Activated T-helper 1 cell treated with Interleukin-2 at 50 U/mL for 16 hours (primary cell): ENCODE results near the gene M1AP.
A peak's percentile ranks its signal among the peaks of the same experiment; 100 is the strongest.
"Not testable (repeated sequence)": the region's sequence is repeated elsewhere in the genome, so short reads cannot be mapped to it uniquely, and the experiment has no call there.

ENCODE experiments used
- DNase-seq: peaks from one replicate; pipeline ENCODE4 v3.0.0-alpha.2; 2020; ENCODE audit warnings: low read depth

Gene M1AP

DNA sequence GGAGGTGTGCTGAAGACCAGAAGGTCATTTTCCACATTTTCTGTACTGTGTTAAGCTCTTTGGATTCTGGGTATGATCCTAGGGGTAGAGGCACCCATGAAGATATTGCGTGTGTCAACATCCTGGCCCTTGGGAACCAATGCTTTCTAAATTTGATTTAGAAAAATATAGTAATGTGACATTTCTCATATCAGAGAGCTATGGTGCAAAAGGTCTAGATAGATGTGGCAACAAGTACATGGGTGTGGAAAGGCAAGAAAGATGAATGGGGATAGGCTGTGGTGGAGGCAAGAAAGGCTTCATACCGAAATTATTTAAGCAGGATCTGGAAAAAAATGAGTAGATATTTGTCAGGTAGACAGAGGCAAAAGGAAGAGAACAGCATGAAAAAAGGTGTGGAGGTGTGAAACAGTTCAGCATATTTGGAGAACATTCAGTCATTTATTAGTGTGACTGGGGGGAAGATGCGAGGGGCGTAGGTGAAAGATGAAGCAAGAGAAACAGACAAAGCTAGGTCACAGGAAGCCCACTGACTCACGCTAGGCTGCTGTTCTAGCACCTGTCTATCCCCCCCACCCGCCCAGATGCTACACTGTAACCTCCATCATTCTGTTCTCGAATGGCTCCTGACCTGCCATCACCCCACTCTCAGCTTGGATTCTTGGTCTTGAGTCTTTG, 81.9 kb downstream of the M1AP start:
- no peak for DNase-seq

DNA sequence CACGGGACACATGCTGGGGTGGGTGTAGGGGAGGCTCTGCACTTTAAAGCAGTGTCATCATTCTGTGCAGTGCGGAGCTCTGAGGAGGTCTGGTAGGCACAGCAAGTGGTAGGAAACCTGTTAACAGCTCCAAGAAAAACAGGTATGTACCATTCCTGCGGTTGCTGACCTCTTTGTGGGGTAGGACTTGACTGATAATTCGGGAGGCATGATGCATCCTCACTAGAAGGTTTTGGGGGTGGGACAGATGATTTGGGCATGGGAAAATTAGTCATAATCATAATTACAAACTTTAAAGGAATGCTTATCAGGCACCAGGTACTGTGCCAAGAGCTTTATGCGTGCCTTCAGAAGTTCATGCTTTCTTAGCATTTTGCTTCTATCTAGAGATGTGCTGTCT, 83.9 kb downstream of the M1AP start:
- no peak for DNase-seq

DNA sequence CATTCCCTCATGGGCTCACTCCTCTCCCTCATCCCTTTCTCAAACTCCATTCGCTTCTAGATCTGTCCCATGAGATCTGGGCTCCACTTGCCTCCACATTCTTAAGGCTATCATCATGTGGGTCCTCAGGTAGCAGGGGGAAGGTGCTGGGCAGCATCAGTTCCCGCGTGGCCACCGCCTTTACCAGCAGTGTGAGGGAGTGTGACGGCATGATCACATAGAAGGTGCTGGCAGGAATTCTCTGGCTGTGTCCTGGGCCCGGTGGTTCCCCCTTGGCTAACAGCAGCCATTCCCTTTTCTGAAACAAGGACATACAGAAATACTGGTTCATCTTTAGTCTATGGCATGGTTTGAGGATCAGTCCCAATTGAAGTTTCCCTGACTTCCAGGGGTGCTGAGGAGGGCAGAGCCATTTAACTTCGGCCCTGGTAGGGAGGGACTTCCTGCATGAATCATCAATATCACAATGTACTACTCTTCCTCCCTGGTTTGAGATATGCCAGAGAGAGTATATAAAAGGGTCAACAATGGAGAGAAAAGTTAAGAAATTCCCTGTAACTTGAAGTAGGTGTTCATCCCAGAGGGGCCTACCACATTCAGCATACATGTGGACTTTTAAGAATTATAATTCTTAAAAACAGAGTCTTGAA, 85.9 kb downstream of the M1AP start:
- DNase-seq: no peak

DNA sequence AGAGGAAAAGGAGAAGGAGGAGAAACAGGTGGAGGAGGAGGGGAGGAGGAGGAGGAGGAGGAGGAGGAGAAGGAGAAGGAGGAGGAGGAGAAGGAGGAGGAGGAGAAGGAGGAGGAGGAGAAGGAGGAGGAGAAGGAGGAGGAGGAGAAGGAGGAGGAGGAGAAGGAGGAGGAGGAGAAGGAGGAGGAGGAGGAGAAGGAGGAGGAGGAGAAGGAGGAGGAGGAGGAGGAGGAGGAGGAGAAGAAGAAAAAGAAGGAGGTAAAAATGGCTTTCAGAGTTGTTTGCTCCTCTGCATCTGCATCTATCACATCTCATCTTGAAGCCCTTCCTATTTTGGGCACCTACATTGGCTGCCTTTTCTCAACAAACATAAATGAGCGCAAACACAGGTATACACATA, 87.1 kb downstream of the M1AP start:
- not testable (repeated sequence) for DNase-seq

DNA sequence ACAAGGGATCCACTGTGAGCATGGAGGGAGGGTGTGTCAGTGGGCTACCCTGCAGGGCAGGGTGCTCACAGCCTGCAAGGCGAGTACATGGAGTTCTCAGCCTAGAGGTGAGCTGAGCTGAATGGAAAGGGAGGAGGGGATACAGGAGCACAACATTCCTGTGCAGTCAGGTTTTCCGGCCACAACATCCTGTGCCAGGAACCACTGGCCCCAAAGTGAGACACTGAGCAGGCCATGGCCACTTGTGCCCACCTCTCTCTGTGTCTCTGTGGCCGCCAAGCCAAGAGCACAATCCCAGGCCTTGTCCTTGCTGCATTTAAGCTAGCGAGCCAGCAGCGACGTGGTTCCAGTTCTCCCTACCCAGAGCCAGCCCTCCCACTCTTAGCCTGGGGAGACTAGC, 87.5 kb downstream of the M1AP start:
- no peak for DNase-seq

DNA sequence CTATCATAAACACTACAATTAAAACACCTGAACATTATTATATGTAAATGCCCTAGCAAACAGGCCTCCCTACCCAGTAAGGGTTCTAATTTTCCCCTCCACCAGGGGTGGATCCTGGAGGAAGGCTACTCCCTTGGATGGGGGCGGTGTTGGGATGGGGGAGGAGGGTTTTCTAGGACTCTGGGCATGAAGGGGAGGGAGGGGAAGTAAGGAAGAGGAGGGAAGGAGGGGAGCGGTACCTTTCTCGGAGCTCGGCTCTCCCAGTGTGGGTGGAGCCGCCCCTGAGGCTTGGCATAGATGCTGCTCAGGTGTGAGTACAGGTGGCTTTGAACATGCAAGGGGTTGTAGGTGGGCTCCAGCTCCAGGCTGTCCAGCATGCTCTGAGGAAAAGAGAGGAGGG, 88.2 kb downstream of the M1AP start:
- no peak for DNase-seq

DNA sequence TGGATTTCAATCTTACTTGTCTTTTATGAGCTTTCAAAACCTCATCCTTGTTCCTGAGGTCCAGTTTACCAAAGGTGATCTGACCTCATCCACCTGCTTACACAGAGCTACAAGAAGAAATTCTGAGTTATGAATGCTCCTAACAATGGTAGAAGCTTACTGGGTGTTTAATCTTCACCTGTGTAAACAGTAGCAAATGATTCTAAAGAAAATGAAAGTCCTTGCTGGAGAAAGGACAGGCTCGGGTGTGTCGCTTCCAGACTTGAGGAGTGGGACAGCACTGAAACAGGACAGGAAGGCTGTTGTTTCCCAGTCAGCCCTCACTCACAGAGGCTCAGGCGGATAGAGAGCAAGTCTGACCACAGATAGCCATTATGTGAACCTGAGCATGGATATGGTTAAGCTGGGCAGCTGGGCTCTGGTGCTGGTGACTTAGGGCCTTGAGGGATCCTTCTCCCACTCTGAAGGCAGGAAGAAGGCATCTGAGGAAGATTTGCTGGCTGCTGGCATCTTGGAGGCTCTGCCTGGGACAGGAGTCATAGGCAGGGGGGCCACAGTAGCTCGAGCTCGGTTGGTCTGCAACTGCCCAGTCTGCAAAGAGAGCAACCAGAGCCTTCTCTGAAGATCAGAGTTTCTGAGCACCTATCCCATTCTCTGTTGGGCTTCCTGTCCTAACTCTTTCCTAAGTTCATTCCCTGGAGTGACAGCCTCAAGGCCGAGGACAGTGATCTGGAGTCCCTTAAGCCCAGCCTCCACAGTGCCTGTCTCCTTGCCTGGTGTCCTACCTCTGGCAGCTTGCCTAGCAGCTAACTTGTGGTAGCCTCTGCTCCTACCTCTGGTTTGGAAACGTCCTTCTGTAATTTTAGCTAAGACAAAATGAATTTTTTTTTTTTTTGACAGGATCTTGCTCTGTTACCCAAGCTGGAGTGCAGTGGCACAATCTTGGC, 89.6 kb downstream of the M1AP start:
- no peak for DNase-seq

DNA sequence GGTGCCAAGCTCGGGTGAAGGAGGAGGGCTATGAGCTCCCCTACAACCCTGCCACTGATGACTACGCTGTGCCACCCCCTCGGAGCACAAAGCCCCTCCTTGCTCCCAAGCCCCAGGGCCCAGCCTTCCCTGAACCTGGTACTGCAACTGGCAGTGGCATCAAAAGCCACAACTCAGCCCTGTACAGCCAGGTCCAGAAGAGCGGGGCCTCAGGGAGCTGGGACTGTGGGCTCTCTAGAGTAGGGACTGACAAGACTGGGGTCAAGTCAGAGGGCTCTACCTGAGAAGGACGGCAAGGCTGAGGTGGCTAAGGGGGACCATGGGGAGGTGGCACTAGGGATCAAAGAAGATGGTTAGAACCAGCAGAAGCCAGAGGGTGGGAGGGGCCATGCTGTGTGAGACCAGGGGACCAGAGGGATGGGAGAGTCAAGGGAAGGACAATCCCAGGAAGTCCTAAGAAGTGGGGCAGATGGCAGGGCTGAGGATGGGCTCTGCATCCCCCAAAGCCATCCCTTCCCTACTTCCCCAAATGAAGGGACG, 91.2 kb downstream of the M1AP start:
- DNase-seq: no peak

DNA sequence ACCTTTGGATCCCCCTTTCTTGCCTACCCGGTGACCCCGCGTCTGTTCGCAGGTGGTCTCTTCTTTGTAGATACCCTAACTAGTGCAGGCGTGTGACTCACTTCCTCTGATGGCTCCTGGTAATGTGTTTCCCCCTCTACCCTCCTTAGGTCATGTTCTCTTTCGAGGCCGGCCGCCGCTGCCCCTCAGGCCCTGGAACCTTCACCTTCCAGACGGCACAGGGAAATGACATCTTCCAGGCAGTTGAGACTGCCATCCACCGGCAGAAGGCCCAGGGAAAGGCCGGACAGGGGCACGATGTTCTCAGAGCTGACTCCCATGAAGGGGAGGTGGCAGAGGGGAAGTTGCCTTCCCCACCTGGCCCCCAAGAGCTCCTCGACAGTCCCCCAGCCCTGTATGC, 92.0 kb downstream of the M1AP start:
- no peak for DNase-seq

DNA sequence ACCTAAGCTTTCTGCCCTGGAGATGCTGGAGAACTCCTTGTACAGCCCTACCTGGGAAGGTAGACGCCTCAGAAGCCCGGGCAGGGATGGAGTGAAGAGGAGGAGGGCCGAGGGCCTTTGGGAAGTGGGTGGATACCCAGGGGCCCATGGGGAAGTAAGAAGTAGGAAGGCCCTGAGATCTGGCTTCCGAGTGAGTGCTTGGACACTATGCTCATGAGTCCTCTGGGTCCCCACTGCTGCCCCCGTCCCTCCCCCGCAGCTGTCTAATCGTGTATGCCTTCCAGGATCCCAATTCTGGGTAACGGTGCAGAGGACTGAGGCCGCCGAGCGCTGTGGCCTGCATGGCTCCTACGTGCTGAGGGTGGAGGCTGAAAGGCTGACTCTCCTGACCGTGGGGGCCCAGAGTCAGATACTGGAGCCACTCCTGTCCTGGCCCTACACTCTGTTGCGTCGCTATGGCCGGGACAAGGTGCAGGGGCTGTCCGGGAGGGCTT, 92.5 kb downstream of the M1AP start:
- DNase-seq: no peak

DNA sequence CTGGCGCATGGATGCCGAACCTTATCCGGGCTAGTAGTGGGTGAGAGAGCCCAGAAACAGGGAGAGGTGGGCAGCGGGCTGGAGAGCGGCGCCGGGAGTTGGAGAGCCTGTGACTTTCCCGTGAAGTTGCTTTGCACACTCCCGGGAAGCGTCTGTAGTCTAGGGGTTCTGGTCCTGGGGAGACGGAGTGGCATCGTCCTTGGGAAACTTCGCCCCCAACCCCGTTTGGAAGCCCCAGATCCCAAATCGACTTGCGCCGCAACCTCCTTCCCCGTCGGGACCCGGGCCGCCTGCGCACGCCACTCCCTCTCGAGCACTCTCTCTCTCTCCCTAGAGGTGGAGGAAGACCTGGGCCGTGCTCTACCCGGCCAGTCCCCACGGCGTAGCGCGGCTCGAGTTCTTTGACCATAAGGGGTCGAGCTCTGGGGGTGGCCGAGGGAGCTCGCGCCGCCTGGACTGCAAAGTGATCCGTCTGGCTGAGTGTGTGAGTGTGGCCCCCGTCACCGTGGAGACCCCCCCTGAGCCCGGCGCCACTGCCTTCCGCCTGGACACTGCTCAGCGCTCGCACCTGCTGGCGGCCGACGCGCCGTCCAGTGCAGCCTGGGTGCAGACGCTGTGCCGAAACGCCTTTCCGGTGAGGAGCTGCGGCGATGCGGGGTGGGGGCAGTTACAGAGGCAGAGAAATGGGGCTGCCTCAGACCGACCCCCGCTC, 93.2 kb downstream of the M1AP start:
- DNase-seq: no peak

DNA sequence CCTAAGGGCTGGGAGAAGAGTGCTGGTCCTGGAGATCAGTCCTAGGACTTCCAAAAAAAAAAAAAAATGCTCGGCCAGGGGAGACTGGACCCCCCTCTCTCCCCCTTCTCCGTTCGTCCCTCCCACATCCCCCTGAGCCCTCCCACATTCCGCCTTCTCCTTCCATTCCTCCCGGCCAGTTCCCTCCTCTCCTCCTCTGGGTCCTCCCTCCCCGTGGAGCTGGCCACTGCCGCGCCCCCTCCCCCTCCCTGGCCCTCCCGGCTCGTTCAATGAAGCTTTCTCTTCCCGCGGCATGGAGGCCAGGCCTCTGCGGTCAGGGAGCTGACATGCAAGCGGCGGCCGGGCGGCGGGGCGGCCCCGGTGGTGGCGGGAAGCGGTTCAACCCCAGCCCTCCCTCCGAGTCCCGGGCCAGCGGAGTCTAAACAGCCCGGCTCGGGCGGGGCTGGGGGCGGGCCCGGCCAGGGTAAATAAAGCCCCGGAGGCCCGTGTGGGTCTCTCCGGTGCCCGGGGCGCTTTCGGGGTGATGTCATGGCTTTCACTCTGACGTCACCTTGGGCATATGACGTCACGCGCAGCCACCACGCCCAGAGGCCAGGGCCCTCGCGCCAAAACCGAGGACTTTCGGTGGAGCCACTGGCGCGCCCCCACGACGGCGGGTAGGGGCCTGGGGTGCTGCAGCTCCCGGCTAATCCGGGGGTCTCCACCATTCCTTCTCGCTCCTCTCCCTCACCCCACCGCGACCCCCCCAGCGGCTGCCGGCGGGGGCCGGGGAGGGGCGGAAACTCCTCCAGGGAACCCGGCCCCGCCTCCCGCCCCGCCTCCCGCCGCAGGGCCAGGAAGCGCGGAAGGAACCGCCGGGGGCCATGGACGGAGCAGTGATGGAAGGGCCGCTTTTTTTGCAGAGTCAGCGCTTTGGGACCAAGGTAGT, 94.0 kb downstream of the M1AP start, which contains the start of the genes DOK1 and LOXL3:
Gene DOK1 (plus strand): TSS at position 829 of the 928 bp plus-strand sequence. CDS start 35 bp downstream, at position 864.
Gene LOXL3 (minus strand): TSS at position 51 of the 928 bp plus-strand sequence. CDS start 1,308 bp downstream, outside the sequence.
- peak; percentile 70 for DNase-seq

DNA sequence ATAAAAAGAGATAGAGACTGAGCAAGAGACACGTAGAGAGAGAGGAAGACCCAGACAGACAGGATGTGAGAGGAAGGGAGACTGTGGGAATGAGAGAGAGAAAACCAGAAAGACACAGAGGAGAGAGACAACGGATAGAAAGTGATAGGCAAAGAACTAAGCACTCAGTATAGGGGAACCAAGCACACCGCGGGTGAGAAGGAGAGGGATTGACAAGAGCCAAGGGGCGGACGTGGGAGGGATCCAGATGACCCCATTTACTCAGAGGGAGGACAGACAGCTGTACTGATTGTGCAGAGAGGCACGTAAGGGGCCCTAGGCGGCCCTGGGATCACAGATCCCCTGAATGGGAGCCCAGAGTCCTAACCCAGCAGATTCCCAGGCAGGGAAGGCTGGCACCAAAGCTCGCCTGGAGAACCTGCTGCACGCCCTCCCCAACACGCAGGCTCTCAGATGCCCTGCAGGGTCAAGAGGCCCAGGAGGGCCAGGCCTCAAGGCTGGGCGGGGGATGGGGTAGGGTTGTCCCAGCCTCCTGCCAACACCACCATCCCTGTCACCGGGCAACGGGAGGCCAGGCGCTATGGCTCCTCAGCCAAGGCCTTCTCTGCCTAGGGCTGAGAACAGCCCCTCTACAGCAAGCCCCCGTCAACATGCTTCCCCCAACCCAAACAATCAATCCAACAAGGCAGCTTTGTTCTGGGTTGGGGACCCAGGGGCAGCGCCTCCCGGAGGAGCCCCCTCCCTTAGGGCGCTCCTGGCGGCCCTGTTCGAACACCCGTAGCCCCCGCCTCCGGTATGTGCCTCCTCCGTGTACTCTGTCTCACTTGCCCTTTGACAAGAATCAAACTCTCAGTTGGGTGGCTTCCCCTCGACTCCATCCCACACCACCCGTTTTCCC, 95.0 kb downstream of the M1AP start:
- no peak for DNase-seq

DNA sequence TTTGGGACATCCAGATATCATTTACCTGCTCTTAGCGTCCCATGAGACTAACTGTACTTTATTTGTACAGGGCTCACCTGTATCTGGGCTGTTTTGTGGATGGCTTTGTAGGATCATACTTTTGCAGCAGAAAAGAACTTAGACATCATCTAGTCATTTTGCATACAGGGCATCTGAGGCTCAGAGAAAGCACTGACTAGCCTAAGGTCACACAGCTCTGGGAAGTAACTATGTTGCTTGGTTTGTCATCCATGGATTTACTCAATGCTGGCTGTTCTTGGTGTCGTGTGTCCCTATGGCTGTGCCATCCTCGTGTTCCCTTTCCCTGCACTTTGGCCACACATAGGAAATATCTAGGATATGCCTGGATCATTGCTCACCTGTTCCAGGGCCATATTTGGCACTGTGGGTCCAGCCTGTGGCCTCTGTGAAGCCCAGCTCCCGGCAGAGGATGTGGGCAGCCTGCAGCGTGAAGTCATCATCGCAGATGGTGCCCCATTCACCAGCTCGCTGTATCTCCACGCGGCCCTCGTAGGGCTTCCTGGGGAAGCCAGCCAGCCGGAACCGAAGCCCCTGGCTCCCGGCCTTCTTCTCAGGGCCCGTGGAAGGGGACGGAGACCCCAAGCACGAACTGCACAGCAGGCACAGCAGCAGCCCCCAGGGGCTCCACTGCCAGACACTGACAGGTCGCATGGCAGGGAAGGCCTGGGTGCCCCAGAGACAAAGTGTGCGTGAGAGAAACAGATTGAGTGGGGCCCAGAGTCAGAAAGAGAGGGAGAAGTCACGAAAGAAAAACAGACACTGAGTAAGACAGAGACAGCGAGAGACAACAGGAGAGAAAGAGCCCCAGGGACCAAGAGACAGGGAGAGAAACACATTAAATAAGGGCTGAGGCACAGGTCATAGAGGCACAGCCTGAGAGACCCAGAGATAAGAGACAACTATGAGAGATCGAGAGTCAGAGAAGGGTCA, 95.9 kb downstream of the M1AP start:
- no peak for DNase-seq

DNA sequence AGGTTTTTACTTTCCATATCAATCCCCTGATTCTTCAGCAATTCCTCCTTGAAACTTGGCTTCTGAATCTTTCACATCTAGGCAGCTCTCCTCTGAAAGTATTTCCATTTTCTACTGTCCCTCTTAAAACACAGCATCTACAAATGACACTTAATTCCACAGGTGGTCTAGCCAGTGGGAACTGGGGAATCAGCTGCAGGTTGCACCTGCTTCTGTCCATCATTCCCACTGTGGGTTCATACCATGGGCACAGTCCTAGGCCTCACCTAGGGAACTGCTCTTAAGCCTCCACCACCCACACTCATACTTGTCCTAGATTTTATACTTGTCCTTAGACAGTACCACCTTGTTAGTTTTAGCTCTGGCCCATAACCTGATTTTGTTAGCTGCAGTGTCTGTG, 96.6 kb downstream of the M1AP start:
- no peak for DNase-seq

DNA sequence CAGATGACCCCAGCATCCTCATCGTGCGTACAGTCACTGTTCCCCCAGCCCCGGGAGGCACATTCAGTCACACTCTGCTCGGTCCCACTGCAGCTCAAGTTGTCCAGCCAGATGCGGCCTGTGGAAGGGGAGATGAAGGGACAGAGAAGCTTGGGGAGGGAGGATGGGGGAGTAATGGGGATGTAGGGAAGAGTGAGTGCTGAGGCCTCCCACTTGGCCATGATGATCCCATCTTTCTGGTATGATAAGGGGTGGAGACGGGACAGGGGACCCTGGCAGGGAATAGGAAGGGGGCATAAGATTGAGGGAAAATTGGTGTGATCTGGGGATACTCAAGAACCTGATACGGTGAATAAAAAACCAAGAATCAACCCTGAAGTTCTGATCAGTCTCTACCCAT, 97.9 kb downstream of the M1AP start:
- DNase-seq: no peak

DNA sequence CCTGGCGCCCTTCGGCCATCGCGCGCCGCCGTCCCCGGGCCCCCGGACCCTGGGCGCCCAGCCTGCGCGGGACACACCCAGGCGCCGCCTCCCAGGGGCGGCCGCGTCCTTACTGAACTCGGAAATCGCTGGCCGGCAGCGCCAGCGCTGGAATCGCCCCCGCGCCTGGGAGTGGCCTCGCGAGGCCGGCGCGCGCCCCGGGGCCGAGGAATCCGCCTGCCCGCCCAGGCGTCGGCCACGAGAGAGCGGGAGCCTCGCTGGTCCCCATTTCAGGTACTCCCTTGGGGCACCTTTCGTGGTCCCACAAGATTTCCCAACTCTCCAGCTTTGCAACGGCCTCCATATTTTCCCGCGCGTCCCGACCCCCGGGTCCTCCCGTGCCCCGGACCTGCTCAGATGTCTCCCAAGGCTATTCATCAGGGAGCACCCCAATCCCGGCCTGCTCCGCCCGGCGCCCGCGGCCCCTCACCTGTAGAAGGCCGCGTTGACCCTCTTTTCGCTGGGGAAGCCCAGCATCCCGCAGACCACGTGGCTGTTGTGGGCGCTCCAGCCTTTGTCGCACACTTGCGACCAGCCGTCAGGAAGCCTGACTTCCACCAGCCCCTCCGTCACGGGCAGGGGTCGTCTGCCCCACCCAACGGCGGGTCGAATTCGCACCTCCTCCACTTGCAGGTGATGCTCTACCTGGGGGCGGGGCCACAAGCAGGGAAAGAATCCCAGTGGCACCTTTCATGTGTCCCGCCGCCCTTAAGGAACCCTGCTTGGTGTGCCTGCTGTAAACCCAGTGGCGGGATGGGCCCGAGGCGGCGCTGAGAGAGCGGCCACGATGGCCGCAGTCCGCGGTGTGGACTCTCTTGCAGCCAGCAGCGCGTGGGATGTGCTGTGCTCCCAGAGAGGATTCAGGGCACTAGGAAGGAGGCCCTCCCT, 99.0 kb downstream of the M1AP start:
- DNase-seq: no peak
